Activated effector memory CD4-positive, alpha-beta T cell treated with anti-CD3 and anti-CD28 coated beads, Interleukin-2, amount 50 U/mL, for 16 hours (primary cell): Measurements from ENCODE around the gene MCM9.

Experiments used
- DNase-seq: peaks from one replicate; pipeline ENCODE4 v3.0.0-alpha.2; 2020

The MCM9 gene

DNA sequence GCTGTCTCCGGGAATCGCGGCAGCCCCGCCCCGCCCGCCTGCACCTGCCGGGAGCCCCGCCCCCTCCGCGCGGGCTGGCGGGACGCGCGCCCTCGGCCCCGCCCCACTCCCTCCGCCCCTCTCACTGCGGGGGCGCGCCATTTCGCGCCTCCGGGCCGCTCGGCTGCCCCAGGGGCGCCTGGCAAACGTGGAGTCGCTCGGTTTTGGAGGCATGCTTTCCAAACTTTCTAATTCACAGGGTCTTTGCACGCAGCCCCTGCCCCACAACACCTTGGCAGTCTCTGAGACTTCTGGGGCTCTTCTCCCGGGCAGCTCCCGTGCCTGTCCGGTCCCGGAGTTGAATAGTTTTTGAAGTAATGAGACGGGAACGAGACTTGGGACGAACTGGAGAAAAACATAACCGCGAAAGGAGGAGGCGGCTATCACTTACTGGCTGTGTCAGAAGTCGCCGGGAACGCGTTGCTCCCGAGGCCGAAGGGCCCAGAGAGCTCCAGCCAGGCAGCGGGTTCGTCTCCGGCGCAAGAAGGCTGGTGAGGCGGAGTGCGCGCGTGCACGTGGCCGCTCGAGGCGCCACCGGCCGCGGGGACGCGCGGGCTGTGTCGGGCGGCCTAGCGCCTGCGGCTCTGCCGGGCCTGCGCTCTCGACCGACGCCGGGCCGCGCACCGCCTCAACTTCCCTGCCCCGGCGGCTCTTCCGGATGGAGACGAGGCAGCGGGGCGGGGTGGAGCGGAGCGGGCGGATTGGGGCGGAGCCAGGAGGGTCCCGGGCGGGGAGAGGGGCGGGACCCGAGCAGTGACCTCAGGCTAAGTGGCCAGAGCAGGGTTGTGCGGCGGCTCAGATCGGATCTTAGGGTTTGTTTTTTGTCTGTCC lies at the start of gene MCM9:
Gene MCM9, minus strand, starts transcription at position 699 of the 870 bp plus-strand sequence. CDS start 3,436 bp downstream, outside the sequence.
- peak; percentile 95 for DNase-seq

DNA sequence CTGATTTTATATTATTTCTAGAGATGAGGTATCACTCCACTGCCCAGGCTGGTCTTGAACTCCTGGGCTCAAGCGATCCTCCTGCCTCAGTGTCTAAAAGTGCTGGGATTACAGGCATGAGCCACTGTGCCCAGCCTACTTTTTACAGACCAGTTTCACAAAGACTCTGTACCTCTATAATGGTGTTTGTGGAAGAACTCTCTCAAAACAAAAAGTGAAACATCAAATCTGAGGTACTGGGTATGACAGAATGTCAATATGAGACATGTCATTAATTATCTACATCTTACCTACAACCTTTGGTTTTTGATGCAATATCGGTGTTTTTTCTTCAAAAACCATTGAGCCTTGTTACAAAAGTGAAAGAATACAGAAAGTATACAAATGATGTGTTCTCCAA lies 49.4 kb upstream of the MCM9 start:
- DNase-seq = no peak

DNA sequence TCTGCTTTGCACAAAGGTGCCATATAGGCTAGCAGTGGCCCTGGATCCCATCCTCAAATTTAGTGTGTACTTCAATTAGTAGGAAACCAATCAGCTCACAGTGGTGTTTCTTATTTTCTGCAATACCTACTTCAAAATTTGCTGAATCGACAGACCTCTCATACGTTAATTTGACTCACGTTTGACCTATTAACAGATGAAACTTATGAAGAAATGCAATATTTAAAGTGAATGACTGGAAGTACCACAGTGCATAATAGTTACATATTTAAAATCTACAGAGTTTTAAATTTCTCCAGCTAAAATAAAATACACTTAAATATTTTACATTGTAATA lies 47.6 kb upstream of the MCM9 start:
- DNase-seq = no peak

DNA sequence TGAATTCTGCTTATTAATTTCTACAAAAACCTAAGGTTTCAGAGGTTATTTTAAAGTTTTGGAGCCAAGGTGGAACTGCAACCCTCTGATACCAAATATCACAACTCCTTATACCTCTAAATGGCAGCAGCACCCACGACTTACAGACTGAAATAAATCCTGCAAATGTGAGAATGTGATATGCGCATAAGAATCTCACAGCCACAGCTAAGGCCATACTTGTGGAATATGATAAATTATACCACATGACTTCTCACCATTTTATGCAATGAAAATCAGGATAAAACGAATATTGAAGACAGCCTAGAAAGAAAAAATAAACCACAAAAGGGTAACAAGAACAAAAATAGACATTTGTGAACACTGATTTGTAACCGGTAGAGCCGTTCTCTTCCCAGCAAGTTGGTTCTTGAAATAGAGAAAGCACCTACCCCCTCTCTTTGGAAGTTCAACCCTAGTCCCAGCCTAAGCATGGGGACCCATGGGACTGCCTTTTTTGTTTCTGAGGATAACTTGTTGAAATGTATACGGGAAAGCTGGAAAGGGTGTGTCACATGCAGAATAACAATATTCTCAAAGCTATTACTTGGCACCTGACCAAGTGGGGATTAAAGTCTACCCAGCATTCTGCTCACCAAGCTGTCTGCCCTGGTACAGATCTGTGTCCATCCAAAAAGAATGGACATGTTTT lies 47.1 kb upstream of the MCM9 start:
- DNase-seq = no peak

DNA sequence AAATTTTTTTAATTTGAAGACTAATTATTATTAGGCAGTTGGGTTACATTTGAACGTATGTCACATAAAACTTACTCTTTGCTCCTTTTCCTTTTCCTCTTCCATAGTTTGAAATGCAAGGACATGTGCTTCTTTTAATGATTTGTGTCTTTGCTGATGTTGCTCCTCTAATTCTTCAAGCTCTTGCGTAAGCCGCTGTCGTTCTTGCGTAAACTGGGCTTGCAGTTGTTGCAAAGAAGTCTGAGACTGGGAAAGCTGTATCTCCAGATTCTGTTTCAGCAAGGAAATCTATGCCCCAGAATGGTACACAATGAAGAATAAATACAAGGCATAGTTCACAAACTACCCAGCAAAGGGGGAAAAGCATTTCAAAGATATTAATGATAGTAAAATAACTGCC lies 45.1 kb upstream of the MCM9 start:
- DNase-seq = no peak

DNA sequence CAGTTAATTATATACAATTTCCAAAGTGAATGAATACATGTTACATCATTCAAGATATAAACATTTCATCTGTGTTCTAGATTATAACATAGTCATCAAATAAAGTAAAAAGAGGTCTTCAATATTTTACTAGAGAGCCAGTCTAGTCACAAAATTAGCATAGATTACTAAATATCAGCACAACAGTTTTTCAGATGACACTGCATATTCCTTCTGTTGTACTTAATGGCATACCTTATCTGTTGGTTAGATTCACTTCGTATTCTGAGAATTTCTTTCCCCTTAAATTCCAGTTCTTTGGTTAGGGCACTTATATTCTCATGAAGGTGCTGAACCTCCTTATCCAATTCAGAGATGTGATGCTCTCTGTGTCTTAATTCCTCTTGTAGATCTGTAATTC lies 39.8 kb upstream of the MCM9 start:
- no peak for DNase-seq

DNA sequence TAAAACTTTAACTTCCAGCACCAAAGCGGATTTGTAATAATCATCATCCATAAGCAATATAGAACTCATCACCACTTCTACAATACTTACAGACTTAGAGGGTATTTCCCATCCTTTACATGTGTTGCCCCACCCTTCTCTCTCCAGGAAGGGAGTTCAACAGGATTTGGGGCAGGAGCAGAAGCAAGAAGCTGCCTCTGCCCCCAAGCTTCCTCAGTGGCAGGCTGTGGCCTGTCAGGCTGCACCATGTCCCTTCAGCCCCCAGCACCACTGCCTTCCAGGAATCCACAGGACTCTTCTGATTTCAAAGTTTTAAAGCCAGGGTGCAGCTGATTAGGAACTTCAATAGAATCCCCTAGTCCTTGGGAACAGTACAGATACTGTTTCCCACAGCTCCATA lies 36.7 kb upstream of the MCM9 start:
- no peak for DNase-seq

DNA sequence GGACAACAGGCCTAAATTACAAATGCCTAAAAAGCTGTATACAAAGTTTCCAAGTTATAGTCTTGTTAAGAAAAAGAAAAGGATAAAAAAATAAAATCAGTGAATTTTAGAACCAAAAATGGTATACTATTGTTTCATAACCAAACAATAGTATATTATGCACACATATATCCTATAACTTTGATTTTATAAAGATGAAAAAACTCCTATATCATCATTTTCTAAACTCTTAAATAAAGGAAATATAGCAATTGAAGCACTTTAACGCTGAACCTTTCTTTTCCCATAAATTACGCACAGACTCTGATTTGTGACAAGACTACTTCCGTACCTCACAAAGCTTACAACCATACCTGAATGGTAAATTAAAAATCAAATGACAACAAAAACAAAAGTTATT lies 35.9 kb upstream of the MCM9 start:
- DNase-seq = no peak

DNA sequence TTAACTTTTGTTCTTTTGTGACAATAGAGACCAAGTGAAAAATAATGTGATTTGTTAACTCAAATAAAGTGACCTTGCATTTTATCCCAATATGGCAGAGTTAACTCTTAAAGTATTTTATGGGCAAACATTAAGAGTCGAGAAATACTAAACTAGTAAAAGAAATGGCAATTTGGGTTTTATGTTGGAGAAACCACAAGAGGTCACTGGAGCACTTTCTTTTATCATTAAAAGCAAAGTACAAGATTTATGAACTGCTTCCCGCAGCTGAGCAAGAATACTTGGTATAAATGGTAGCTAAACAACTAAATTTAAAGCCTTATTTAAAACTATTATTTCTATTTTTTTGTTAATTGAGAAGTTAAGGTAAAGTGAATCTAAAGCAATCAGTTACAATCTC lies 33.5 kb upstream of the MCM9 start:
- no peak for DNase-seq

DNA sequence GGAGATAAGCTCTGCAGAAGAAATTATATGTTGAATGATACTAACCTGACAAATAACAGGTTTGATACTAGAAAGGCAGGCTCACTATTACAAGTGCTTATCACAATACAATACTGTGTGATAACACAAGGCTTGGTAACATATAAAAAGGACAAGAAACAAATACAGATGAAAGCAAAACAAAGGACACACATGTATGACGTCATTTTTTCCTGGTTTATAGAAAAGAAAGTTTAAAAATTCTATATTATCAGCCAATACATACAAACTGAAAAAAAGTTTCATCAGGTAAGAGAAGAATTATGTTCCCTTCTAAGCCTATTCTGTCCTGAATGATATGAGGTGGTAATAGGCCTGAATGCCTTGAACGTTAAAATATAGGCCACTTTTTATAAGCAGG lies 32.3 kb upstream of the MCM9 start:
- DNase-seq = no peak

DNA sequence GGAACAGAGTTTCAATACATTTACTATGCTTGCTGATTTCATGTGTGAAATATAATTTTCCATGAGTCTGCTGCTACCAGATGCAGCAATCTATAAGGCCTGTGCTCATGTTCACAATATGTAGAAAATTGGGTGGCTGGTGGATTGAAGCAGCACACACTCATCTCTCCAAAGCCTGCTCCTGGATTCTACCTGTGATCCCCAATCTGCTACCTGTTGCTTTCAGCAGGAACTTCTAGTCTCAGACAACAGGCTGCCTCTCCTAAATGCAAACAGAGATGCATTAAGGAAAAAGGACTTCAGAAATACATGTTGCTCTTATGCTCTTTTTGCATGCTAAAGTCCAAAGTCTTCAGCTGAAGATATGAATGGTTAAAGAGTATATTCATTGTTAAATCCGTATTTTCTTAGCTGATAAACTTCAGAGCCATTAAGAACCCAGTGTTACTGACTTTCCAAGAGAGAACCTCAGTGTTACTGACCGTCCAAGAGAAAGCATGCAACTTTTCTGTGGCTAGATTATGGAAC lies 30.9 kb upstream of the MCM9 start:
- no peak for DNase-seq

DNA sequence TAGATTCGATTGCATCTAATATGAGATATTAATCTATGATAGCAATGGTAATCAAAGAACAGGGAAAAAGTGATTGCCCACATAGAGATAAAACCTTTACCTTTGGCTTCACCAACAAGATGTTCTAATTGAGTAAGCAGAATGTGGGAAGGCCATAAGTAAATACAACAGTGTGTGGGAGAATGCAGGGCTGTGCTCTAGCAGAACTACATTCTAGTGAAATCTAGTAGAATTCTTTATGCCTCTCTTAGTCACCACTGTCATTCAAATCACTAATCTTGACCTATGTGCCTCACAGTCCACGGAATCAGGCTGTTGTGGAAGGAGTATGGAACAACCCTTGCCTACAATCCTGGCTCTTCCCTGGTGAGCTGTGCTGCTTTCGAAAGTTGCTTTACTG lies 30.4 kb upstream of the MCM9 start:
- no peak for DNase-seq

DNA sequence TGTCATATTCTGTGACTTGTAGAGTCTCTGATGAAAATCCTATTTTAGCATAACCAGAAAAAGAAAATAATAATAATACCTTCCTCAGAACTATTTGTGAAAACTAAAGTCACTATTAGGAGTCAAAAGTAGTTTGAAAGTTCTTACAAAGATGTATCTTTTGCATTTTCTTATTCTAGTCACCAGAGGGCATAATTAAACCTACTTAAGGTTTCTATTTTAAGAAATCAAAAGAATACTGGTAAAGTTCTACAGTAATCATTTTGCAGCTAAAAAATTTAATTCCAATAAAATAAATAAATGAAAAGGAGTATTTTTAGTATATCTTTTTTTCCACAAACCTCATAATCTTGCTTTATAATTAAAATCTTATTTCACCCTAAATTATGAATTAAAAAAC lies 28.0 kb upstream of the MCM9 start:
- no peak for DNase-seq

DNA sequence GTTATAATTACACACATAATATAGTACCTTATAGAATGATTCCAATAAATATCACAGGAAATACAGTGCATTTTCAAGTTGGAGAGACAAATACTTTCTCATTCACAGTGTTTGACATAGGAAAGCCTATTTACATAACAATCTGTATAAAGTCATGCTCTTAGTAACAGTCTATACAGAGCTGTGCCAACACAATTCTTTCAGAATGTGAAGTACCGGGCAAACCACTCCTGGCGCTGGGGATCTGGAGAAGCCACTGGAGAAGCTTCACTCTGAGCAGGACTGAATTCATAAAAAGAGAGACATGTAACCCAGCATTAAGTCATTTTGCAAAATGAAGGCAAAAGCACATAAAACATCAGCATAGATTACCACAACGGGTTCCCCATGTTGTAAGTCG lies 24.9 kb upstream of the MCM9 start:
- DNase-seq = no peak

DNA sequence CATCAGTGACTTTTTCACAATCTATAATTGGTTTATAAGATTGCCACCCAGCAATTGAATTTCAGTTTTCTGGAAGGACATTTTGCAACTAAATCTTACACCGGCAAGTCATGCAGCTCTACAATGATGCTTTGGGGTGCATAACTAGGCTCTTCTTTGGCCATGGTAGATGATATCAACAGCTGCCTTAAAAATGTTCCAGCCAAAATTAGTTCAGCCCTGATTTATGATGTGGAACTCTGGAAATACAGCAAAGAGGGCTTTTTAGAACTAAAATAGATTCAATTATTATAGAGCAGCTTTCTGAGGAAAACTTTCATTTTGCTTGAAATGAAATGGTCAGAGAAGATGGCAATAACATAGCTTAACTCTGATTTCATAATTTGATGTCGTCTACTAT lies 18.4 kb upstream of the MCM9 start:
- no peak for DNase-seq

DNA sequence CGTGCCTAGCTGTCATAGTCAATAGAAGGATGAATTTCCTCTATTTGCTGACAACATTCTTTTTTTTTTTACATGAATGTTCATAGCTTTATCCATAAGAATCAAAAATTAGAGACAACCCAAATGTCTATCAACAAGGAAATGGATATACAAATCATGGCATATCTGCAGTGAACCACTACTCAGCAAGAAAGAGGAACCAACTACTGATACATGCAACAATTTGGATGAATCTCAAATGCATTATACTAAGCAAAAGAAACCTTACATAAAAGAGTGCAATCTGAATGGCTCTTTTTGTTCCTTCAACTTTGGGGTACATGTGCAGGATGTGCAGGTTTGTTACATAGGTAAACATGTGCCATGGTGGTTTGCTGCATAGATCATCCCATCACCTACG lies 17.7 kb upstream of the MCM9 start:
- no peak for DNase-seq

DNA sequence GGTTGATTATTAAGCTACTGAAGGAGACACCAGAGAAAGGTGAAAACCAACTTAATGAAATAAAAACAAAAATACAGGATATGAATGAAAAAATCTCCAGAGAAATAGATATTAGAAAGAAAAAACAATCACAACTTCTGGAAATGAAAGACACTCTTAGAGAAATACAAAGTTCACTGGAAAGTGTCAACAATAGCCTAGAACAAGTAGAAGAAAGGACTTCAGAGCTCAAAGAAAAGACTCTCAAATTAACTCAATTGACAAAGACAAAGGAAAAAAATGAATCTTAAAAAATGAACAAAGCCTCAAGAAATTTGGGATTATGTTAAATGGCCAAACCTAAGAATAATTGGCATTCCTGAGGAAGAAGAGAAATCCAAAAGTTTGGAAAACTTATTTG lies 10.3 kb upstream of the MCM9 start:
- DNase-seq = no peak

DNA sequence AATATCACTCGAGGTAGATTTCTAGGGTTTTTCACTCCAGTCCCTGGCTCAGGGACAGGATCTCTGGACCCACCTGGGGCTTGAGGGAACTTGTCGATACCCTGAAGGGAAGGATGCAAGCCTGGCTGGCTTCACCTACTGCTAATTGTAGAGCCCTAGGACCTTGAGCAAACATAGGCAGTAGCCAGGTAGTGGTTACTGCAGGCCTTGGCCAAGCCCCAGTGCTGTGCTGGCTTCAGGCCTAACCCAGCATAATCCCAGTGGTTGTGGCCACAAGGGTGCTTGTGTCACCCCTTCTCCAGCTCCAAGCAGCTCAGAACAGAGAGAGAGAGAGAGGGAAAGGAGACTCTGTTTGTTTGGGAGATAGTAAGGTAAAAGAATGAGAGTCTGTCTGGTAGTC lies 5.8 kb upstream of the MCM9 start:
- DNase-seq = no peak

DNA sequence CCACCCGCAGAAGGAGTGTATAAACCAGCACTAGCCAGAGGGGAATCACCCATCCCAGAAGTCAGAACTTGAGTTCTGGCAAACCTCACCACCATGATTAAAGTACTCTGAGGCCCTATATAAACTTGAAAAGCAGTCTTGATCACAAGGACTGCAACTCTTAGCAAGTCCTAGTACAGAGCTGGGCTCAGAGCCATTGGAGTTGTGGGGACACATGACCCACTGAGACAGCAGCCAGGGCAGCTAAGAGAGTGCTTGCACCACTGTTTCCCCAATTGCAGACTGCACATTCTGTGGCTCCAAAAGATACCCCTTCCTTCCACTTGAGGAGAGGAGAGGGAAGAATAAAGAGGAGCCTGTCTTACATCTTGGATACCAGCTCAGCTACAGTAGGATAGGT lies 4.7 kb upstream of the MCM9 start:
- no peak for DNase-seq

DNA sequence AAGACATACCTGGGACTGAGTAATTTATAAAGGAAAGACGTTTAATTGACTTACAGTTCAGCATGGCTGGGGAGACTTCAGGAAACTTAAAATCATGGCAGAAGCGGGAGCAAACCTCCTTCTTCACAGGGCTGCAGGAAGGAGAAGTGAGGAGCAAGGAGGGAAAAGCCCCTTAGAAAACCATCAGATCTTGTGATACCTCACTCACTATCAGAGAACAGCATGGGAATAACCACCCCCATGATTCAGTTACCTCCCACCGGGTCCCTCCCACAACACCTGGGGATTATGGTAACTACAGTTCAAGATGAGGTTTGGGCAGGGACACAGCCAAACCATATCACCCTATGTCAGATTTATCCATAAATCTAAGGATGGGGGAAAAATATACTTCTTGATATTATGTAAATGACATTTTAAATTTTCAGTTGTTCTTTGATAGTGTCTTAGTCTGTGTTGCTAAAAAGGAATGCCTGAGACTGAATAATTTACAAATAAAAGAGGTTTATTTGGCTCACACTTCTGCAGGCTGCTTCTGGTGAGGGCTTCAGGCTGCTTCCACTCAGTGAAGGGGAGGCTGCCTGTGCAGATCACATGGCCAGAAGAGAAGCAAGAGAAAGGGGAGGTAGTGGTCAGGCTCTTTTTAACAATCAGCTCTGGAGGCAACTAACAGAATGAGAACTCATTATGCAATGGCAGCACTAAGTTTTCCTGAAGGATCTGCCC lies 1.2 kb upstream of the MCM9 start:
- DNase-seq = no peak

DNA sequence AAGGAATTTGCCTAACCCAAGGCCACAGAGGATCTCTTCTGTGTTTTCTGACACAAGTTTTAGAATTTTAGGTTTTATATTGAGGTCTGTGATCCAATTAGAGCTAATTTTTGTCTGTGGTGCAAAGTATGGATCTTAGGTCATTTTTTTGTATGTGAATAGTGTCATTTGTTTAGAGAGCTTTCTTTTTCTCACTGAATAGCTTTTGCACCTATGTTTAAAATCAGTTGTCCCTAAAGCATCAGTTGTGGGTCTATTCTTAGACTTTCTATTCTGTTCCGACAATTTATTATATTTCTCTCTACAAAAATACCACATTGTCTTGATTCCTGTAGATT lies 341 bp upstream of the MCM9 start:
- DNase-seq = no peak

DNA sequence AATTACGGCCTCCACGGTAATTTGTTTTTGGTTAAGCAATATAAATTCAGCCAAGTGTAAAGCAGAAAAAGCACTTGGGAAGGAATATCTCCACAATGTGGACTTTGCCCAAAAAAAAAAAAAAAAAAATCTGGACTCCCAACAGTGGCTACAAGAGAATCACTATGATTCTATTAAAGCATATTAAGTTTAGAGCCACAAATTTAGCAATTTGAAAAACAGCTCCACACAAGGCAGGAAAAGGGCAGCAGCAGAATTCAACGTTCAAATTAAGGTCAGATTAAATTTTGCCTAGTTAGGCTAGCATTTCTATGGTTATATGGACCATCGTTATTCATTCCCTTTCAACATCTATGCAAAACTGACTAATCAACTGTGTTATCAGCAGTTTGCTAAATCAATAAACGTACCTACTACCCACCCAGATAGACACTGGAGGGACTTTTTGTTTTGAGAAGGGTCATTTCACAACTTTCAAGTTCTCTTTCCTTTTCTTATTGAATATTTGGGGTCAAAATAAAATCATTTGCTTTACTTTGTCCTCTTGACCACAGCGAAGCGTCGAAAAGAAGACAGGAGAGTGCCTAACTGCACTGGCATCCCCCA lies 1.0 kb downstream of the MCM9 start:
- no peak for DNase-seq

DNA sequence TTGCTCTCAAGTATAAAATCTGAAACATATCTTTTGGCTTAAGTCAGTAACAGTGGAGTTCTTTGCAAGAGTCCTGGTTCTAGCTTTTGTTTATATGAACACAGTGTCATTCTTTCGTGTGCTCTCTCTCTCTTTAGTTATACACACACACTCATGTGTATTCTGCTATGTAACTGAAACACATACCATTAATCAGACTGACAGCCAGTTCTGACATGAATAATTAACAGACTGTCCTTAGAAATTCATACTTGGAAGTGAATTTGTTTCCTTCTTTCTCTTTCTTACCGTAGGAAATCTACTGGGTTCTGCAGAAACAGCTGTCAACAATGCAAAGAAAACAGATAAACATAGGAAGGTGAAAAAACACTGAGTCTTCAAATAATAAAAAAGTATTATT lies 2.5 kb downstream of the MCM9 start:
- no peak for DNase-seq

DNA sequence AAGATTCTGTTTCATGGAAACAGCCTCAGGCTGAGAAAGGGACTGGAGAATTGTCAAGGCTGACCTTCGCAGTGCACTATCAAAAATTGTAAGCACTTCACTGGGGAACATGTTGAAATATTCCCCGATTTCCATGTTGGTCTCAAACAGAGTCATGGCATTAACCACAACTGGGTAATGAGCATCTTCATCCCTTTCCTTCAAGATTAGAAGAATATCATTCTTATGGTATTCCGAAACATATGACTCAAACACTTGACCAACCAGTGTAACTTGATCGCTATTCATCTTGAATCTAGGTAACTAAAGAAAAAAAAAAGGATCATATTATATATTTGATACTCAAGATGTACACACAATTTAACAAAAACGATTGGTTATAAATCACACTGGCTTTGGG lies 3.5 kb downstream of the MCM9 start:
- no peak for DNase-seq
